ENCODE measurements around the gene TCF15. TPM values are rescaled to one million over a fixed set of nuclear protein-coding genes. Genes with fewer than 3 reads are reported as not detected.

Gene TCF15
- total and polyA plus RNA-seq, 10 donors, result 0.06 to 0.22 (median 0.21) TPM; not detected in 7

DNA sequence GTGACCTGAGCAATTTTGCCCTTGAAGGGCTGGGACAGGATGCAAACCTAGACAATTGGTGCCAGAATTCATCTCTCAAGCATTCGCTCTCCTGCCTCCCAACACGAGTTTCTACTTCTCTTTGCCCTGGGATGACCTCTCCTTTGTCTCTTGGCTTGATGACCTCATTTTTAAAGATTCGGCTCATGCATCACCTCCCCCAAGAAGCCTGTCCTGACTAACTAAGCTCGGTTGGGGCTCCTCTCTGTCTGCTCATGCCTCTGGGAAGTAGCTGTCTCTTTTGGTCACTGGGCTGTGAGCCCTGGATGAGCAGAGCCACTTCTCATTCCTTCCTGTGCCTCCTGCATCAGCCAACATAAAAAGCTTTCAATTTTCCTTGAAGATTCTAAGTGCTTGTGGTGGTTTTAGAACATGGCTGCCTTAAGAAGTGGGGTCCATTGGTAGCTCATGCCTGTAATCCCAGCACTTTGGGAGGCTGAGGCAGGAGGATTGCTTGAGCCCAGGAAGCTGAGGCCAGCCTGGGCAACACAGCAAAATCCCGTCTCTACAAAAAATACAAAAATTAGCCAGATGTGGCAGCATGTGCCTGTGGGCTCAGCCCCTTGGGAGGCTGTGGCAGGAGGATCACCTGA is 11.1 kb upstream of the TCF15 start:
- TF ChIP-seq, protein P1, sequence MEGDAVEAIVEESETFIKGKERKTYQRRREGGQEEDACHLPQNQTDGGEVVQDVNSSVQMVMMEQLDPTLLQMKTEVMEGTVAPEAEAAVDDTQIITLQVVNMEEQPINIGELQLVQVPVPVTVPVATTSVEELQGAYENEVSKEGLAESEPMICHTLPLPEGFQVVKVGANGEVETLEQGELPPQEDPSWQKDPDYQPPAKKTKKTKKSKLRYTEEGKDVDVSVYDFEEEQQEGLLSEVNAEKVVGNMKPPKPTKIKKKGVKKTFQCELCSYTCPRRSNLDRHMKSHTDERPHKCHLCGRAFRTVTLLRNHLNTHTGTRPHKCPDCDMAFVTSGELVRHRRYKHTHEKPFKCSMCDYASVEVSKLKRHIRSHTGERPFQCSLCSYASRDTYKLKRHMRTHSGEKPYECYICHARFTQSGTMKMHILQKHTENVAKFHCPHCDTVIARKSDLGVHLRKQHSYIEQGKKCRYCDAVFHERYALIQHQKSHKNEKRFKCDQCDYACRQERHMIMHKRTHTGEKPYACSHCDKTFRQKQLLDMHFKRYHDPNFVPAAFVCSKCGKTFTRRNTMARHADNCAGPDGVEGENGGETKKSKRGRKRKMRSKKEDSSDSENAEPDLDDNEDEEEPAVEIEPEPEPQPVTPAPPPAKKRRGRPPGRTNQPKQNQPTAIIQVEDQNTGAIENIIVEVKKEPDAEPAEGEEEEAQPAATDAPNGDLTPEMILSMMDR (IDR thresholded peaks at IDR 0.05 in 8 of 11, conservative IDR thresholded peaks at IDR 0.05 in 3 of 11), result no peak
- TF ChIP-seq POLR2AphosphoS5 (IDR thresholded peaks at IDR 0.05), result no peak
- no peak for TF ChIP-seq POLR2A (IDR thresholded peaks at IDR 0.05)
- Histone ChIP-seq H3K9me3 (peaks cover 0 to 20% (median 5%) of the 10 kb centered on the region in 8 donors), H3K27ac (no peak overlapping the region), H3K4me1 (no peaks in the 10 kb centered on the region), H3K36me3 (no peaks in the 10 kb centered on the region), H3K4me3 (no peak overlapping the region), H3K27me3 (replicated peaks in 1 of 7) (peaks cover 0 to 69% (median 0%) of the 10 kb centered on the region in 7 donors)
- 46 to 64% (median 60%) methylated on average over 5 of the region's 5 CpGs for WGBS, 5 donors
- intact Hi-C loops (cut with DNase I; ENCODE audit: low total_unique reads), result no loop called here
- no peak for DNase-seq

DNA sequence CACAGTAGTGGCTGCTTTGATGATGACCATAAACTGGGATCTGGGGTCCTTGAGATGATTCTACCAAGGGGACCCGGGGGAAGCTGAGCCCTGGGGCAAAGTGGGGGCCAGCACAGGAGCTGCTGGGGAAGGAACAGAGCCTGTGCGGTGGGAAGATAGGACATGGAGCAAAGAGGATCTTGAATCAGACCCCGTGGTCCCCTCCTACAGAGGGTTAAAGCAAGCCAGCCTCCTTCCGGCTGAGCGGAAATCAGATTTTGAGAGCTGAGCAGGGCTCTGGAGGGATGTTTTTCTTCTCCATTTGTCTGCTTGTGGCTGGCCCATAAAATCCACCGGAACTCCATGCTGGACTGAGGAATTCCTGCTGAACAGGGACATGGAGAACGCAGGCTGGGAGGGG is 10.1 kb upstream of the TCF15 start:
- H3K36me3 ChIP-seq, result no peaks in the 10 kb centered on the region
- H3K4me3 ChIP-seq, result no peak overlapping the region
- TF ChIP-seq, protein P1 (IDR thresholded peaks at IDR 0.05 in 8 of 11, conservative IDR thresholded peaks at IDR 0.05 in 3 of 11), result no peak
- TF ChIP-seq POLR2AphosphoS5 (IDR thresholded peaks at IDR 0.05), result no peak
- no peak for TF ChIP-seq POLR2A (IDR thresholded peaks at IDR 0.05)
- intact Hi-C loops (cut with DNase I; ENCODE audit: low total_unique reads), result no loop called here
- no peak overlapping the region for H3K27ac ChIP-seq
- no peak for DNase-seq
- peaks cover 0 to 78% (median 0%) of the 10 kb centered on the region in 7 donors for H3K27me3 ChIP-seq (replicated peaks in 1 of 7)
- WGBS, 5 donors, result 23 to 42% (median 27%) methylated on average over 6 to 7 of the region's 7 CpGs
- no peaks in the 10 kb centered on the region for H3K4me1 ChIP-seq
- H3K9me3 ChIP-seq, result peaks cover 0 to 13% (median 5%) of the 10 kb centered on the region in 8 donors

DNA sequence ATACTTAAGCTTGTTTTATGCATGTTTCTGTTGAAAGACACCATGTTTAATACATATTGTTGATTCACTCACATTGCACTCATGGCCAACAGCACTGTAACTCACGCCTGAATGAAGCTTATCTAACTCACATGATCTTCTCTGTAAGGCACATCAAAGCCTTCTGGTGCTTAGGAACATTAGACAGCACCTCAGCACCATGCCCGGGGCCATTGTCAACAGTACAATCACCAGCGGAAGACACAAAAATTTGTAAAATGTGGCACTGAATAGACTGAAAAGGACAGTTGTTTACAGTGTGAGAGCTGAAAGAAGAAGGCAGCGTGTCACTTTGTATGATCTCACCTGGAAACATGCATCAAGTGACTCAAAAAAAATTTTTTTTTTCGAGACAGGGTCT is 8.9 kb upstream of the TCF15 start:
- intact Hi-C loops (cut with DNase I; ENCODE audit: low total_unique reads), result no loop called here
- Histone ChIP-seq H3K27ac (no peak overlapping the region), H3K36me3 (no peaks in the 10 kb centered on the region), H3K4me1 (no peaks in the 10 kb centered on the region), H3K9me3 (peaks cover 0 to 13% (median 5%) of the 10 kb centered on the region in 8 donors), H3K27me3 (replicated peaks in 1 of 7) (peaks cover 0 to 85% (median 0%) of the 10 kb centered on the region in 7 donors), H3K4me3 (no peak overlapping the region)
- no peak for DNase-seq
- WGBS, 5 donors, result 75 to 90% (median 83%) methylated on average over 5 of the region's 5 CpGs
- no peak for TF ChIP-seq POLR2AphosphoS5 (IDR thresholded peaks at IDR 0.05)
- TF ChIP-seq POLR2A (IDR thresholded peaks at IDR 0.05), result no peak
- TF ChIP-seq, protein P1 (IDR thresholded peaks at IDR 0.05 in 8 of 11, conservative IDR thresholded peaks at IDR 0.05 in 3 of 11), result no peak

DNA sequence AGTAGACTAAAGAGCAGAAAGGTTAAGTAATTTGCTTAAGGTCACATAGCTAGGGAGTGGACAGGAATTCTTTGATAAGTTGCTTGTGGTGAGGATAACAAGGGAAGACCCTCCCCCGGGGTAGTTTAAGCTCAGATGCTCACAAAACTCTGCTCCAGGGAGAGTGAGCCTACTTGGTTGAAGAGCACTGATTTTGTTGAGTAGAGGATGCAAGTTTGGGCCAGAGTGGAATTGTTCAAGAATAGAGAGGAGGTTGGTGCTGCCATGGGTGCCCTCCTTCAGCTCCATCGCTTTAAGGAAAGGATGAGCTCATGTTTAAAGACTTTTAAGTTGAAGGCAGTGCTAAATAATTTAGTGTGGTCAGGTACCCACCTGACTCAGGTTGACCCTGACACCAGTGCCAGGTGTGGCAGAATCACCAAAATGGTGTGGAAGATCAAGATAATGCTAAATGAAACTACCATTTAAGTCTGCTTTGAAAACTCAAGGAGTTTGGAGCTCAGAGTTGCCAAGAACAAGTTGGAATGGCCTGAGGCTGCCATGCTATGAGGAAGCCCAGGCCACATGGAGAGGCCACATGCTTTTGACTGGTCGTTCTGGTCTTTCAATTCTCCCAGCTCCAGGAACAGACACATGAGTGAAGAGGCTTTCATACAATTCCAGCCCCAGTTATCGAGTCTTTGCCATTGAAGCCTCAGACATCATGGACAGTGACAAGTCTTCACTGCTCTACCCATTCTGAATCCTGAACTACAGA is 8.0 kb upstream of the TCF15 start:
- Histone ChIP-seq H3K4me3 (no peak overlapping the region), H3K9me3 (peaks cover 0 to 13% (median 5%) of the 10 kb centered on the region in 8 donors), H3K36me3 (no peaks in the 10 kb centered on the region), H3K27me3 (replicated peaks in 1 of 7) (peaks cover 0 to 89% (median 0%) of the 10 kb centered on the region in 7 donors), H3K27ac (no peak overlapping the region), H3K4me1 (no peaks in the 10 kb centered on the region)
- no peak for DNase-seq
- intact Hi-C loops (cut with DNase I; ENCODE audit: low total_unique reads), result no loop called here
- no peak for TF ChIP-seq POLR2AphosphoS5 (IDR thresholded peaks at IDR 0.05)
- TF ChIP-seq, protein P1 (IDR thresholded peaks at IDR 0.05 in 8 of 11, conservative IDR thresholded peaks at IDR 0.05 in 3 of 11), result no peak
- no peak for TF ChIP-seq POLR2A (IDR thresholded peaks at IDR 0.05)
- WGBS, 5 donors, result 69 to 90% (median 77%) methylated on average over 4 of the region's 4 CpGs
